ENCODE measurements around the gene RNF223.

RNF223 gene

GRCh38 chr1:1046767-1047166, 27.3 kb downstream of the RNF223 start:
- in situ Hi-C loops (cut with MboI; ENCODE audit: low sequenced_read_pairs, unreplicated experiment) = no loop called here
- DNase-seq (ENCODE audit: low spot score) = no peak
- TF ChIP-seq, protein P1, sequence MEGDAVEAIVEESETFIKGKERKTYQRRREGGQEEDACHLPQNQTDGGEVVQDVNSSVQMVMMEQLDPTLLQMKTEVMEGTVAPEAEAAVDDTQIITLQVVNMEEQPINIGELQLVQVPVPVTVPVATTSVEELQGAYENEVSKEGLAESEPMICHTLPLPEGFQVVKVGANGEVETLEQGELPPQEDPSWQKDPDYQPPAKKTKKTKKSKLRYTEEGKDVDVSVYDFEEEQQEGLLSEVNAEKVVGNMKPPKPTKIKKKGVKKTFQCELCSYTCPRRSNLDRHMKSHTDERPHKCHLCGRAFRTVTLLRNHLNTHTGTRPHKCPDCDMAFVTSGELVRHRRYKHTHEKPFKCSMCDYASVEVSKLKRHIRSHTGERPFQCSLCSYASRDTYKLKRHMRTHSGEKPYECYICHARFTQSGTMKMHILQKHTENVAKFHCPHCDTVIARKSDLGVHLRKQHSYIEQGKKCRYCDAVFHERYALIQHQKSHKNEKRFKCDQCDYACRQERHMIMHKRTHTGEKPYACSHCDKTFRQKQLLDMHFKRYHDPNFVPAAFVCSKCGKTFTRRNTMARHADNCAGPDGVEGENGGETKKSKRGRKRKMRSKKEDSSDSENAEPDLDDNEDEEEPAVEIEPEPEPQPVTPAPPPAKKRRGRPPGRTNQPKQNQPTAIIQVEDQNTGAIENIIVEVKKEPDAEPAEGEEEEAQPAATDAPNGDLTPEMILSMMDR (IDR thresholded peaks at IDR 0.05; ENCODE audit: borderline replicate concordance, control extremely low read depth, extremely low read depth, insufficient read depth, missing control alignments) = no peak

- in situ Hi-C loops (cut with MboI; ENCODE audit: low sequenced_read_pairs, unreplicated experiment) = no loop called here
- TF ChIP-seq, protein P1 (IDR thresholded peaks at IDR 0.05; ENCODE audit: borderline replicate concordance, control extremely low read depth, extremely low read depth, insufficient read depth, missing control alignments) = no peak
- DNase-seq (ENCODE audit: low spot score) = no peak
Observed at GRCh38 chr1:1046243-1046642, 27.9 kb downstream of the RNF223 start.

GRCh38 chr1:1045129-1045528, 29.0 kb downstream of the RNF223 start:
- in situ Hi-C loops (cut with MboI; ENCODE audit: low sequenced_read_pairs, unreplicated experiment) = no loop called here
- no peak for DNase-seq (ENCODE audit: low spot score)
- TF ChIP-seq, protein P1 (IDR thresholded peaks at IDR 0.05; ENCODE audit: borderline replicate concordance, control extremely low read depth, extremely low read depth, insufficient read depth, missing control alignments) = no peak

- TF ChIP-seq, protein P1 (IDR thresholded peaks at IDR 0.05; ENCODE audit: borderline replicate concordance, control extremely low read depth, extremely low read depth, insufficient read depth, missing control alignments) = no peak
- in situ Hi-C loops (cut with MboI; ENCODE audit: low sequenced_read_pairs, unreplicated experiment) = no loop called here
- no peak for DNase-seq (ENCODE audit: low spot score)
Observed at GRCh38 chr1:1044455-1045078, 29.5 kb downstream of the RNF223 start.

- in situ Hi-C loops (cut with MboI; ENCODE audit: low sequenced_read_pairs, unreplicated experiment) = no loop called here
- TF ChIP-seq, protein P1 (IDR thresholded peaks at IDR 0.05; ENCODE audit: borderline replicate concordance, control extremely low read depth, extremely low read depth, insufficient read depth, missing control alignments) = no peak
Observed at GRCh38 chr1:1043921-1044320, 30.2 kb downstream of the RNF223 start.

GRCh38 chr1:1043411-1043810, 30.7 kb downstream of the RNF223 start:
- in situ Hi-C loops (cut with MboI; ENCODE audit: low sequenced_read_pairs, unreplicated experiment) = no loop called here
- TF ChIP-seq, protein P1 (IDR thresholded peaks at IDR 0.05; ENCODE audit: borderline replicate concordance, control extremely low read depth, extremely low read depth, insufficient read depth, missing control alignments) = no peak
- DNase-seq (ENCODE audit: low spot score) = no peak

More at GRCh38 chr1:1043921-1044320, 30.2 kb downstream of the RNF223 start:
- no peak for DNase-seq (ENCODE audit: low spot score)
